SIG-M5 treated with dmso at 0.1 percent for 504 hours (cell line): Measurements from ENCODE around the gene LHB.
"Not testable (repeated sequence)": the region's sequence is repeated elsewhere in the genome, so short reads cannot be mapped to it uniquely, and the experiment has no call there.

Experiments
- DNase-seq: peaks from one replicate; lab custom pipeline; 2025; ENCODE audit not compliant: unreplicated experiment; lab: John Stamatoyannopoulos, UW

Gene LHB

DNA sequence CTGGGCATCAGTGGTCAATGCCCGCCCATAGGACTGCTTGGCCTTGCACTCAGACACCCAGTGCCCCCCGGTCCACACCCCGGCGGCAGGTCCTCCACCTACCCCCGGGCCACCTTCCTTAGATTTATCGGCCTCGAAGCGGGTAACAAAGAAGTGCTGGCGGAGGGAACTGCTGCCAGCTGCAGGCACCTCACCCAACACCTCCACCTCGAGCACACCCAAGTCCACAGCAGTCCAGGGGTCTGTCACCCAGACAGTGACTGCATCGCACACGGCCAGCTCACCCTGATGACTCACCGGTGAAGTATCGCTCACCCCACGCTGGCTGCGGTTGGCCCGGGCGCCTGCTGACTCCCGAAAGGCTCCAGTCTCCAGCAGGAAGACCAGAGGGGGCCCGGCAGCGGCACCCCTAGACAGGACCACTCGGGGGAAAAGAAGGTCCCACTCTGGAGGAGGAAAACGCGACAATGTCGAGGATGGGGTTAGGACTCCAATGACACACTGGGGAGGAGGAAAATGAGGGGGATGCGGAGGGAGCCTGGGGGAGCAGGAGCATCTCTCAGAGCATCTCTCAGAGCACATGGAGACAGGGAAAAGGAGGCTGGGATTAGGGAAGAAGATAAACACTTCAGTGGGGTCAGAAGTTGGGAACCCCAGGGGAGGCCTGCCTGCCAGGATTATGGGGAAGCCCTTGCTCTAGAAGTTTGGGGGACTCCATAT is 21.8 kb upstream of the LHB start:
- DNase-seq = not testable (repeated sequence)

- not testable (repeated sequence) for DNase-seq
Measured at GRCh38 chr19:49038111-49038510, 21.2 kb upstream of the LHB start.

- DNase-seq = not testable (repeated sequence)
Measured at GRCh38 chr19:49036815-49037214, 19.9 kb upstream of the LHB start, which contains the start of gene CGB1. CGB1 (minus strand) TSS chr19:49036895; CDS start chr19:49036711, 184 bp downstream.

DNA sequence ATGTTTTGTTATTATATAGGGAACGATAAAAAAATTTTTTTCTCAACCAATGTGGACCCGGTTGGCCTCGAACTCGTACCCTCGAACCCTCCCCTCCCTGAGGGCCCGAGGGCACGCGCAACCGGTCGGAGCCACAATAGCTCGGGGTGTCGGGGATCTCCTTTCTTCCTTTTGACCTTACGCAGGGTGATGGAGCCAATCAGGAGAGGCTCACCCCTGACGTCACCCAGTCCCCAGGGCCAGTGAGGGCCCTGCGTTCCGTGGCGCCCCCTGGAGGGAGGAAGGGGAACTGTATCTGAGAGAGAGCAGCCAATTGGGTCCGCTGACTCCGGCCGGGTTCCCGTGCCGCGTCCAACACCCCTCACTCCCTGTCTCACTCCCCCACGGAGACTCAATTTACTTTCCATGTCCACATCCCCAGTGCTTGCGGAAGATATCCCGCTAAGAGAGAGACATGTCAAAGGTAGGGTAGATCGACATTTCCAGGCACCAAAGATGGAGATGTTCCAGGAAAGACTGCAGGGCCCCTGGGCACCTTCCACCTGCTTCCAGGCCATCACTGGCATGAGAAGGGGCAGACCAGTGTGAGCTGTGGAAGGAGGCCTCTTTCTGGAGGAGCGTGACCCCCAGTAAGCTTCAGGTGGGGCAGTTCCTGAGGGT is 14.9 kb upstream of the LHB start, which contains the start of gene CGB2:
Gene CGB2, plus strand, starts transcription at position 249 of the 660 bp plus-strand sequence. Its CDS starts 206 bp downstream, at position 455.
- not testable (repeated sequence) for DNase-seq

GRCh38 chr19:49030323-49030722 is 13.4 kb upstream of the LHB start:
- DNase-seq = not testable (repeated sequence)

DNA sequence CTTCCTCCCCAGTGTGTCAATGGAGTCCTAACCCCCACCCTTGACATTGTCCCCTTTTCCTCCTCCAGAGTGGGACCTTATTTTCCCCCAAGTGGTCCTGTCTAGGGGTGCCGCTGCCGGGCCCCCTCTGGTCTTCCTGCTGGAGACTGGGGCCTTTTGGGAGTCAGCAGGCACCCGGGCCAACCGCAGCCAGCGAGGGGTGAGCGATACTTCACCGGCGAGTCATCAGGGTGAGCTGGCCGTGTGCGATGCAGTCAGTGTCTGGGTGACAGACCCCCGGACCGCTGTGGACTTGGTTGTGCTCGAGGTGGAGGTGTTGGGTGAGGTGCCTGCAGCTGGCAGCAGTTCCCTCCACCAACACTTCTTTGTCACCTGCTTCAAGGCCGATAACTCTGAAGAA is 12.9 kb upstream of the LHB start:
- not testable (repeated sequence) for DNase-seq

GRCh38 chr19:49028686-49029085 is 11.8 kb upstream of the LHB start:
- DNase-seq = not testable (repeated sequence)

GRCh38 chr19:49025599-49025998 is 8.7 kb upstream of the LHB start:
- DNase-seq = not testable (repeated sequence)

GRCh38 chr19:49025088-49025487 is 8.2 kb upstream of the LHB start:
- not testable (repeated sequence) for DNase-seq

- DNase-seq = not testable (repeated sequence)
Measured at GRCh38 chr19:49024233-49024632, 7.3 kb upstream of the LHB start, which contains the start of gene CGB3. CGB3 (minus strand) TSS chr19:49024333; CDS start chr19:49023971, 362 bp downstream.

- DNase-seq = no peak
Measured at GRCh38 chr19:49022116-49022515, 5.2 kb upstream of the LHB start.

DNA sequence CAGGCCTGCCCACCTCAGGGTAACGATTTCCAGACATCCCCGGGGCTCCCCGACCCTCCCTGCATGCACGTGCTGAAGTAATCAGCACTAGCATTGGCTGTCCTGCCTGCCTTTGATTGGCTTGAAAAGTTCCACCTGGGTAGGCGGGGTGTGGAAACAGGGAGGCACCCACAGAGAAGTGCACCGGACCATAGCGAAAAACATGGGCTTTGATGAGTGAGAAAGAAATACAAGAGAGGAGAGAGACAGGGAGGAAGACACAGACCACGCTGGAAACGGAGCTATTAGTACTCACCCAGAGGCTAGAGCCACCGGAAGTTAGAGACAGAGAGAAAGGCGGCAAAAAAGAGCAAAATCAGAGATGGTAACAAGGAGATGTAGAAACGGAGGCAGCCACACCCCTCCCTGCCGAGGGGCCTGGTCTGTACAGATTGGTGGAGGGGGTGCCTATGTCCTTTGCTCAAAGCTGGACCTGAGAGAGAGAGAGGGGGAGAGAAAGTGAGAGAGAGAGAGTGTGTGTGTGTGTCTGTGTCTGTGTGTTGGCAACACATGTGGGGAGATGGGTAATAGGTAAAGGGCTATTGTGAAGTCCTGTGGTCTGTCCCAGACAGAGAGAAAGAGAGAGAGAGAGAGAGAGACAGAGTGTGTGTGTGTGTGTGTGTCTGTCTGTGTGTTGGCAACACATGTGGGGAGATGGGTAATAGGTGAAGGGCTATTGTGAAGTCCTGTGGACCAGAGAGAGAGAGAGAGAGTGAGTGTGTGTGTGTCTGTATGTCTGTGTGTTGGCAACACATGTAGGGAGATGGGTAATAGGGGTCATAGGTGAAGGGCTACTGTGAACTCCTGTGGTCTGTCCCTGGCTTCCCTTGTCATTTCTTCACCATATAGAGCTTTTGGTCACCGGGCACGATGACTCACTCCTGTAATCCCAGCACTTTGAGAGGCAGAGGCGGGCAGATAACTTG is 4.3 kb upstream of the LHB start:
- no peak for DNase-seq

GRCh38 chr19:49020342-49020741 is 3.5 kb upstream of the LHB start:
- DNase-seq = no peak

GRCh38 chr19:49019242-49019932 is 2.5 kb upstream of the LHB start:
- no peak for DNase-seq

DNA sequence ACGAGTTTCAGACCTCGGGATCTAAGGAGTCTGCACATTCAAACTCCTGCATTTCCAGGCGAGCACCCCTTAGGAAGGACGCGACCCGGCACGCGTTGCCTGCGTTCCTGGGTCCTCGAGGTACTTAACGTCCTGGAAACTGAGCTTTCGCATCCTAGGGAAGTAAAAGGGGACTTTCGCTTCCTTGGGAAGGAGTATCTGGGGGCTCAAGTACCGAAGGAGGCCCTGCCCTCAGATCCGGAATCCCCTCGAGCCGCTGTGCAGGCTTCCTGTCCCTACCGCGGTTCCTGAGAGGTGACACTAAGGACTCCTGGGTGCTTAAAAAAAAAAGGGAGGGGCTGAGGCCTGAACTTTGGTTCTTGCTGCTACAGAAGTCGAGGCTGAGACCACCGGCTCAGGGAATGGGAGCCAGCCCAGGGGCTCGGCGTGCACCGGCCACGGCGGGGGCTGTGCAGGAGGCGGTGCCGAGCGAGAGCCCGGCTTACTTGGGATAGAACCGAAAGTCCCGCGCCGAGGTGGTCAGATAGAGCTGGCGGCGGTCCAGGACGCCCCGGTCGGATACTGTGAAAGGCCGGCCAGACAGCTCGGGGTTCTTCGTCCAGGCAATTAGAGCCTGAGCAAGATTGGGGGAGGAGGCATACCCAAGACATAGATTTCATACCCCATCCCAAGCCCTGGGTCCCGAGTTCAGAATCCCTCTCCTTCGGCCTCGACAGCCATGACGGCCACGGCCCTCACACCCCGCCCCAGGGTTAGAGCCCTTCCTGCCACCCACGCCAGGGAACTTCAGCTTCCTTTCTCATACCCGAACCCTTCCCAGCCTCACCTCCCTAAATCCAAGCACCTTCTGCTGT is 1.7 kb upstream of the LHB start:
- not testable (repeated sequence) for DNase-seq

DNA sequence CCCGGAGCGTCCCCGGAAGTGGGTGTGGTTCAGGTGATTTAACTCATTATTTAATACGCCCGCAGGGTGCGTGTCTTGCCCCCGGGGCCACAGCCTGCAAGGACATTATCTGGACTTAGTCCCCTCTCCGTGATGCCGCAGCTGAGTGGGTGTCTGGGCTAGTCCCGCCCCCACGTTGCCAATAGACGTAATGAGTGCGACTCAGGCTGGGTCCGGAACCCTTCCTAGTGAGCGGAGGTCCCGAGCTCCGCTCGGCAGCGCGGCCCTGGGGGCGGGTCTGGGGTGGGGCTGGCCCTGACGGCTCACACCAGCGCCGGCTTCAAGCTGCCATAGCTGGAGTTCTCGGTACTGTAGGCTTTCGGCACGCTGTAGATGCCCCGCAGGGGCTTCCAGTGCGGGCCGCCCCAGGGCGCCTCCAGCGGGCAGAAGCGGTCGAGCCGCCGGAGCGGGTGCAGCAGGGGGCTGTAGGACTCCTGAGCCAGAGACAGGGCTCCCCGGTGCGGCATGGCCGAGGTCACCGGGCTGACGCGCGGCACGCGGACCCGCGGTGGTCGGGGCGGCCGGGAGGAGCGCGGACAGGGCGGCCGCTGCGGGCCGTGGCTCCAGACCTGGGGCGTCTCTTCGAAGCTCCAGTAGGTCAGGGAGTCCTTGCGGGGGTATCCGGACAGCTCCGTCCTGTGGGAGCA is 918 bp upstream of the LHB start:
- DNase-seq = peak; percentile 66

- DNase-seq = no peak
Measured at GRCh38 chr19:49016067-49016839, 638 bp downstream of the LHB start.

DNA sequence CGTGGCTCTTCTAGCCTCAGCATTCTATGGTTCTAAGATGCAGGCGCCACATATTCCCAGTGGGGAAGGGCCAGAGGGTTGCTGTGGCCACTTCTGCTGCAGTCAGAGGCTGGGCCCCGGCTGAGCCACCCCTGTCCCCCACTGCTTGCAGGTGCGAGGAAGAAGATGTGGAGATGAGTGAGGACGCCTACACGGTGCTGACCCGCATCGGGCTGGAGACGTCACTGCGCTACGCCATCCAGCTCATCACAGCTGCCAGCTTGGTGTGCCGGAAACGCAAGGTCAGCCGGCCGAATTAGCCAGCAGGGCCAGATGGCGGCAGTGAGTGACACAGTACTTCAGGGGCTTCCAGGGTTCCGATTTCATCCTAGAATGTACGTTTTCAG is 2.0 kb downstream of the LHB start:
- no peak for DNase-seq
